Spleen (tissue), 11 donors: ENCODE results near the gene ACSF3. TPM values are rescaled to one million over a fixed set of nuclear protein-coding genes. Genes with fewer than 3 reads are reported as not detected.

Experiments
- DNase-seq: peaks from one replicate; pipeline ENCODE4 v3.0.0-alpha.2; 2020
- H3K27ac ChIP-seq, 8 donors: fragments of 200-600 bp; sonication (generic) in 7 of 8; 1 replicate in 4 of 8; 2 replicates in 4 of 8; pipeline versions ENCODE4 v1.5.0 to v1.8.0; 2016 to 2021; ENCODE audit warnings: inconsistent platforms in 4 of 8, mild to moderate bottlenecking in 4 of 8, moderate library complexity in 1 of 8
- H3K27me3 ChIP-seq, 7 donors: fragments of 200-600 bp; sonication (generic) in 6 of 7; replicated peaks in 1 of 7; 1 replicate in 4 of 7; 2 replicates in 3 of 7; pipeline versions ENCODE4 v1.5.0 to v1.8.0; 2016 to 2021; ENCODE audit warnings: inconsistent platforms in 3 of 7, mild to moderate bottlenecking in 1 of 7
- H3K36me3 ChIP-seq, 6 donors: fragments of 200-600 bp; sonication (generic) in 5 of 6; 1 replicate in 4 of 6; 2 replicates in 2 of 6; pipeline versions ENCODE4 v1.5.0 to v1.8.0; 2016 to 2021; ENCODE audit warnings: inconsistent platforms in 2 of 6
- H3K4me1 ChIP-seq, 6 donors: fragments of 200-600 bp; sonication (generic) in 5 of 6; 1 replicate in 3 of 6; 2 replicates in 3 of 6; pipeline versions ENCODE4 v1.5.0 to v1.8.0; 2016 to 2021; ENCODE audit warnings: inconsistent platforms in 3 of 6
- H3K4me3 ChIP-seq, 8 donors: fragments of 200-600 bp; sonication (generic) in 7 of 8; 1 replicate in 4 of 8; 2 replicates in 4 of 8; pipeline versions ENCODE4 v1.5.0 to v1.8.0; 2016 to 2021; ENCODE audit warnings: inconsistent platforms in 4 of 8, mild to moderate bottlenecking in 4 of 8, moderate library complexity in 2 of 8
- H3K9me3 ChIP-seq, 8 donors: fragments of 200-600 bp; sonication (generic) in 7 of 8; 1 replicate in 4 of 8; 2 replicates in 4 of 8; pipeline versions ENCODE4 v1.5.0 to v1.8.0; 2016 to 2021; ENCODE audit warnings: inconsistent platforms in 4 of 8
- CTCF ChIP-seq, 11 experiments: fragments of 200-600 bp in 7 of 11; fragments of 450-650 bp in 4 of 11; sonication (generic) in 4 of 11; IDR thresholded peaks in 8 of 11; conservative IDR thresholded peaks in 3 of 11; 1 replicate in 7 of 11; 2 replicates in 4 of 11; pipeline versions ENCODE4 v1.4.0 to v1.8.0; 2016 to 2021; ENCODE audit warnings: antibody characterized with exemption in 11 of 11, inconsistent platforms in 4 of 11, mild to moderate bottlenecking in 1 of 11
- POLR2A ChIP-seq, 3 donors: fragments of 450-650 bp; IDR thresholded peaks; one replicate each; pipeline ENCODE4 v1.5.1; 2017; ENCODE audit warnings: antibody characterized with exemption in 3 of 3, mild to moderate bottlenecking in 1 of 3
- POLR2AphosphoS5 ChIP-seq, 3 donors: sonication (generic); formaldehyde crosslinking; IDR thresholded peaks; one replicate each; pipeline ENCODE4 v1.5.1; 2017; ENCODE audit warnings: antibody characterized with exemption in 3 of 3
- WGBS, 5 donors: extraction: QIAGEN DNeasy Blood & Tissue Kit in 3 of 5; methylation state at CpG; one replicate each; pipeline versions ENCODE4 v1.1.5 to v1.1.7; 2013 to 2018; 5-methylcytosine and 5-hydroxymethylcytosine counted together
- intact Hi-C: fragments of 100-400 bp; cut with DNase I; formaldehyde crosslinking; loops from one replicate; pipeline ENCODE4 v1.15.0; 2023; ENCODE audit warnings: low total_unique reads
- polyA plus RNA-seq, 3 donors: library from polyadenylated mRNA; stranded (reverse); fragments of 200-250 nt; gene quantifications; one replicate each; pipeline ENCODE4 v1.2.1, GENCODE V29; 2013
- total RNA-seq, 7 donors: library from RNA; depleted of rRNA in 3 of 7; stranded (reverse); fragments of >200 nt in 3 of 7; fragmentation: NEBNext Ultra II Directional in 4 of 7; extraction: Animal tissue kit (Norgen Biotek cat#: 25700) in 4 of 7; gene quantifications; one replicate each; pipeline versions ENCODE4 v1.1.0 to v1.2.1, GENCODE V29; 2016 to 2021
- donor health status: healthy with polysubstance abuse.
- donor health status: DM: no; HTN: no; CAD: no; lungs with moderate emphysema.
- donor health status: DM: no; HTN: no; CAD: no.
- donor health status: Bipolar disorder and iron deficiency.
- donor health status: healthy.
- donor health status: DM: no; HTN: no; CAD: no.
- donor health status: DM: yes; HTN: yes; CAD: no.

The ACSF3 gene
- total and polyA plus RNA-seq, 10 donors = 35.4 to 68.1 (median 49.1) TPM

GRCh38 chr16:89137666-89138512 lies 44.2 kb downstream of the ACSF3 start:
- 81 to 95% (median 92%) methylated on average over 10 to 24 of the region's 24 CpGs for WGBS, 5 donors
- Histone ChIP-seq H3K36me3 (peaks cover 0 to 100% (median 74%) of the 10 kb centered on the region in 6 donors), H3K27me3 (no peaks in the 10 kb centered on the region), H3K4me1 (no peaks in the 10 kb centered on the region), H3K27ac (no peak overlapping the region), H3K4me3 (no peak overlapping the region), H3K9me3 (no peaks in the 10 kb centered on the region)
- TF ChIP-seq CTCF (IDR thresholded peaks at IDR 0.05 in 8 of 11, conservative IDR thresholded peaks at IDR 0.05 in 3 of 11) = no peak
- no peak for TF ChIP-seq POLR2AphosphoS5 (IDR thresholded peaks at IDR 0.05)
- no peak for TF ChIP-seq POLR2A (IDR thresholded peaks at IDR 0.05)
- intact Hi-C loops = no loop called here
- peak; percentile 60 for DNase-seq

GRCh38 chr16:89138513-89138795 lies 44.8 kb downstream of the ACSF3 start:
- intact Hi-C loops = no loop called here

GRCh38 chr16:89138843-89139520 lies 45.3 kb downstream of the ACSF3 start:
- Histone ChIP-seq H3K27ac (no peak overlapping the region), H3K36me3 (peaks cover 0 to 100% (median 66%) of the 10 kb centered on the region in 6 donors), H3K27me3 (no peaks in the 10 kb centered on the region), H3K9me3 (no peaks in the 10 kb centered on the region), H3K4me1 (no peaks in the 10 kb centered on the region), H3K4me3 (no peak overlapping the region)
- peak; percentile 47 for DNase-seq
- intact Hi-C loops = no loop called here
- 91 to 97% (median 94%) methylated on average over 30 of the region's 30 CpGs for WGBS, 5 donors
- TF ChIP-seq POLR2AphosphoS5 (IDR thresholded peaks at IDR 0.05) (no peak), CTCF (IDR thresholded peaks at IDR 0.05 in 8 of 11, conservative IDR thresholded peaks at IDR 0.05 in 3 of 11) (no peak), POLR2A (IDR thresholded peaks at IDR 0.05) (no peak)

More at GRCh38 chr16:89138513-89138795, 44.8 kb downstream of the ACSF3 start:
- Histone ChIP-seq H3K4me3 (no peak overlapping the region), H3K4me1 (no peaks in the 10 kb centered on the region), H3K36me3 (peaks cover 0 to 100% (median 69%) of the 10 kb centered on the region in 6 donors), H3K9me3 (no peaks in the 10 kb centered on the region), H3K27me3 (no peaks in the 10 kb centered on the region), H3K27ac (no peak overlapping the region)
- no peak for DNase-seq
- TF ChIP-seq POLR2A (IDR thresholded peaks at IDR 0.05) (no peak), POLR2AphosphoS5 (IDR thresholded peaks at IDR 0.05) (no peak), CTCF (IDR thresholded peaks at IDR 0.05 in 8 of 11, conservative IDR thresholded peaks at IDR 0.05 in 3 of 11) (no peak)
- WGBS, 5 donors = 91 to 99% (median 97%) methylated on average over 7 of the region's 7 CpGs

GRCh38 chr16:89139907-89140361 lies 46.3 kb downstream of the ACSF3 start:
- WGBS, 5 donors = 95 to 98% (median 97%) methylated on average over 9 to 12 of the region's 12 CpGs
- TF ChIP-seq CTCF (IDR thresholded peaks at IDR 0.05 in 8 of 11, conservative IDR thresholded peaks at IDR 0.05 in 3 of 11) (no peak), POLR2A (IDR thresholded peaks at IDR 0.05) (no peak), POLR2AphosphoS5 (IDR thresholded peaks at IDR 0.05) (no peak)
- H3K36me3 ChIP-seq = peaks cover 0 to 100% (median 61%) of the 10 kb centered on the region in 6 donors
- peak; percentile 54 for DNase-seq
- H3K27me3 ChIP-seq = no peaks in the 10 kb centered on the region
- intact Hi-C loops = no loop called here
- H3K9me3 ChIP-seq = no peaks in the 10 kb centered on the region
- H3K27ac ChIP-seq = no peak overlapping the region
- no peaks in the 10 kb centered on the region for H3K4me1 ChIP-seq
- no peak overlapping the region for H3K4me3 ChIP-seq
